NCI-H748 treated with DMSO at 0.1 percent for 48 hours (cell line): Measurements from ENCODE around the gene SP7.
"Not testable (repeated sequence)": the region's sequence is repeated elsewhere in the genome, so short reads cannot be mapped to it uniquely, and the experiment has no call there.

ENCODE experiments used
- DNase-seq: peaks from one replicate; lab custom pipeline; 2025; lab: John Stamatoyannopoulos, UW

The SP7 gene

GRCh38 chr12:53320352-53321195 lies 15.6 kb downstream of the SP7 start:
- DNase-seq: no peak

- no peak for DNase-seq
Measured at GRCh38 chr12:53313996-53314395, 22.2 kb downstream of the SP7 start.

- DNase-seq: no peak
Measured at GRCh38 chr12:53308276-53308675, 27.9 kb downstream of the SP7 start.

- no peak for DNase-seq
Measured at GRCh38 chr12:53306826-53307225, 29.3 kb downstream of the SP7 start.

- no peak for DNase-seq
Measured at GRCh38 chr12:53302903-53303302, 33.3 kb downstream of the SP7 start.

GRCh38 chr12:53300187-53300586 lies 36.0 kb downstream of the SP7 start:
- no peak for DNase-seq

- peak; percentile 77 for DNase-seq
Measured at GRCh38 chr12:53299454-53300180, 36.5 kb downstream of the SP7 start, which contains the start of gene MYG1. MYG1 (plus strand) TSS chr12:53299695; CDS start chr12:53299738, 43 bp downstream.

- no peak for DNase-seq
Measured at GRCh38 chr12:53299101-53299453, 37.1 kb downstream of the SP7 start.

- DNase-seq: no peak
Measured at GRCh38 chr12:53298164-53298563, 38.0 kb downstream of the SP7 start.

GRCh38 chr12:53297106-53297505 lies 39.0 kb downstream of the SP7 start:
- not testable (repeated sequence) for DNase-seq

GRCh38 chr12:53295891-53296219 lies 40.3 kb downstream of the SP7 start:
- DNase-seq: no peak

- DNase-seq: peak; percentile 69
Measured at GRCh38 chr12:53295070-53295890, 40.9 kb downstream of the SP7 start, which contains the start of gene PFDN5. PFDN5 (plus strand) TSS chr12:53295542; CDS start chr12:53295568, 26 bp downstream.

GRCh38 chr12:53292426-53292825 lies 43.7 kb downstream of the SP7 start:
- DNase-seq: no peak

- DNase-seq: no peak
Measured at GRCh38 chr12:53290661-53291060, 45.5 kb downstream of the SP7 start.

- no peak for DNase-seq
Measured at GRCh38 chr12:53289891-53290290, 46.3 kb downstream of the SP7 start.

- DNase-seq: no peak
Measured at GRCh38 chr12:53288322-53288721, 47.8 kb downstream of the SP7 start.

- DNase-seq: no peak
Measured at GRCh38 chr12:53287741-53288216, 48.4 kb downstream of the SP7 start.

- no peak for DNase-seq
Measured at GRCh38 chr12:53286448-53286847, 49.7 kb downstream of the SP7 start.

GRCh38 chr12:53279888-53280498 lies 56.2 kb downstream of the SP7 start:
- no peak for DNase-seq

GRCh38 chr12:53279283-53279869 lies 56.8 kb downstream of the SP7 start:
- no peak for DNase-seq

- no peak for DNase-seq
Measured at GRCh38 chr12:53277981-53278380, 58.2 kb downstream of the SP7 start.
